ENCODE results near the gene ERC2.

DNA sequence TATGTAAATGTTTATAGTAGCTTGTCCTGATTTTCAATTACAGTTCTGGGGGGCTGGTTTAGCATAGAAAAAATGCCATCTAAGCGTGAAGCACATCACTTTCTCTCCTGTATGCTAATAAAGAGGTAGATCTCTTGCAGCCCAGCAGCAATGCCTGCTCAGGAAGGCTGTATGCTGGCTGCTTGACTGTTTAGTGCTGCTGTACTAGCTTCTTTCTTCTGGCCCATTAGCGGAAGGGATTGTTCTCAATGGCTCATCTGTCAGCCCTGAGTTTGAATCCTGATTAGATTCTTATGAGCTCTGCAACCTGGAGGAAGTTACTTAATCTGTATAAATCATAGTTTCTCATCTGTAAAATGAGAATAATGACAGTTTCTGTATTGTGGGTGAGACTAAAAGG, 478.9 kb downstream of the ERC2 start:
- TF ChIP-seq, protein P1, sequence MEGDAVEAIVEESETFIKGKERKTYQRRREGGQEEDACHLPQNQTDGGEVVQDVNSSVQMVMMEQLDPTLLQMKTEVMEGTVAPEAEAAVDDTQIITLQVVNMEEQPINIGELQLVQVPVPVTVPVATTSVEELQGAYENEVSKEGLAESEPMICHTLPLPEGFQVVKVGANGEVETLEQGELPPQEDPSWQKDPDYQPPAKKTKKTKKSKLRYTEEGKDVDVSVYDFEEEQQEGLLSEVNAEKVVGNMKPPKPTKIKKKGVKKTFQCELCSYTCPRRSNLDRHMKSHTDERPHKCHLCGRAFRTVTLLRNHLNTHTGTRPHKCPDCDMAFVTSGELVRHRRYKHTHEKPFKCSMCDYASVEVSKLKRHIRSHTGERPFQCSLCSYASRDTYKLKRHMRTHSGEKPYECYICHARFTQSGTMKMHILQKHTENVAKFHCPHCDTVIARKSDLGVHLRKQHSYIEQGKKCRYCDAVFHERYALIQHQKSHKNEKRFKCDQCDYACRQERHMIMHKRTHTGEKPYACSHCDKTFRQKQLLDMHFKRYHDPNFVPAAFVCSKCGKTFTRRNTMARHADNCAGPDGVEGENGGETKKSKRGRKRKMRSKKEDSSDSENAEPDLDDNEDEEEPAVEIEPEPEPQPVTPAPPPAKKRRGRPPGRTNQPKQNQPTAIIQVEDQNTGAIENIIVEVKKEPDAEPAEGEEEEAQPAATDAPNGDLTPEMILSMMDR (IDR thresholded peaks at IDR 0.05), result no peak
- TF ChIP-seq ZFX (IDR thresholded peaks at IDR 0.05; ENCODE audit: borderline replicate concordance), result no peak

Data from 22Rv1 (cell line).